BLaER1 (cell line): ENCODE data around the gene RIPOR2.

Experiments
- H3K27ac ChIP-seq: shearing (Covaris generic); formaldehyde crosslinking; 2 replicates; pipeline ENCODE4 v1.8.1; 2022
- H3K27me3 ChIP-seq: shearing (Covaris generic); formaldehyde crosslinking; 2 replicates; pipeline ENCODE4 v1.8.1; 2022
- H3K36me3 ChIP-seq: shearing (Covaris generic); formaldehyde crosslinking; 2 replicates; pipeline ENCODE4 v1.8.1; 2022
- H3K4me1 ChIP-seq: shearing (Covaris generic); formaldehyde crosslinking; 2 replicates; pipeline ENCODE4 v1.8.1; 2022
- H3K4me2 ChIP-seq: shearing (Covaris generic); formaldehyde crosslinking; 2 replicates; pipeline ENCODE4 v1.8.1; 2022
- H3K4me3 ChIP-seq: shearing (Covaris generic); formaldehyde crosslinking; 2 replicates; pipeline ENCODE4 v1.8.1; 2022
- H3K9ac ChIP-seq: shearing (Covaris generic); formaldehyde crosslinking; 2 replicates; pipeline ENCODE4 v1.8.1; 2022
- H3K9me3 ChIP-seq: shearing (Covaris generic); formaldehyde crosslinking; 2 replicates; pipeline ENCODE4 v1.8.1; 2022
- H4K20me1 ChIP-seq: shearing (Covaris generic); formaldehyde crosslinking; 2 replicates; pipeline ENCODE4 v1.8.1; 2022
- Cebpa-rat ChIP-seq: shearing (Covaris generic); IDR thresholded peaks from 2 replicates; pipeline ENCODE4 v1.8.1; 2022

Gene RIPOR2, protein sequence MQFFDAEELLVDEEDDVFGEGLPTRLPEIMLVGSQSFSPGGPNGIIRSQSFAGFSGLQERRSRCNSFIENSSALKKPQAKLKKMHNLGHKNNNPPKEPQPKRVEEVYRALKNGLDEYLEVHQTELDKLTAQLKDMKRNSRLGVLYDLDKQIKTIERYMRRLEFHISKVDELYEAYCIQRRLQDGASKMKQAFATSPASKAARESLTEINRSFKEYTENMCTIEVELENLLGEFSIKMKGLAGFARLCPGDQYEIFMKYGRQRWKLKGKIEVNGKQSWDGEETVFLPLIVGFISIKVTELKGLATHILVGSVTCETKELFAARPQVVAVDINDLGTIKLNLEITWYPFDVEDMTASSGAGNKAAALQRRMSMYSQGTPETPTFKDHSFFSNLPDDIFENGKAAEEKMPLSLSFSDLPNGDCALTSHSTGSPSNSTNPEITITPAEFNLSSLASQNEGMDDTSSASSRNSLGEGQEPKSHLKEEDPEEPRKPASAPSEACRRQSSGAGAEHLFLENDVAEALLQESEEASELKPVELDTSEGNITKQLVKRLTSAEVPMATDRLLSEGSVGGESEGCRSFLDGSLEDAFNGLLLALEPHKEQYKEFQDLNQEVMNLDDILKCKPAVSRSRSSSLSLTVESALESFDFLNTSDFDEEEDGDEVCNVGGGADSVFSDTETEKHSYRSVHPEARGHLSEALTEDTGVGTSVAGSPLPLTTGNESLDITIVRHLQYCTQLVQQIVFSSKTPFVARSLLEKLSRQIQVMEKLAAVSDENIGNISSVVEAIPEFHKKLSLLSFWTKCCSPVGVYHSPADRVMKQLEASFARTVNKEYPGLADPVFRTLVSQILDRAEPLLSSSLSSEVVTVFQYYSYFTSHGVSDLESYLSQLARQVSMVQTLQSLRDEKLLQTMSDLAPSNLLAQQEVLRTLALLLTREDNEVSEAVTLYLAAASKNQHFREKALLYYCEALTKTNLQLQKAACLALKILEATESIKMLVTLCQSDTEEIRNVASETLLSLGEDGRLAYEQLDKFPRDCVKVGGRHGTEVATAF

DNA sequence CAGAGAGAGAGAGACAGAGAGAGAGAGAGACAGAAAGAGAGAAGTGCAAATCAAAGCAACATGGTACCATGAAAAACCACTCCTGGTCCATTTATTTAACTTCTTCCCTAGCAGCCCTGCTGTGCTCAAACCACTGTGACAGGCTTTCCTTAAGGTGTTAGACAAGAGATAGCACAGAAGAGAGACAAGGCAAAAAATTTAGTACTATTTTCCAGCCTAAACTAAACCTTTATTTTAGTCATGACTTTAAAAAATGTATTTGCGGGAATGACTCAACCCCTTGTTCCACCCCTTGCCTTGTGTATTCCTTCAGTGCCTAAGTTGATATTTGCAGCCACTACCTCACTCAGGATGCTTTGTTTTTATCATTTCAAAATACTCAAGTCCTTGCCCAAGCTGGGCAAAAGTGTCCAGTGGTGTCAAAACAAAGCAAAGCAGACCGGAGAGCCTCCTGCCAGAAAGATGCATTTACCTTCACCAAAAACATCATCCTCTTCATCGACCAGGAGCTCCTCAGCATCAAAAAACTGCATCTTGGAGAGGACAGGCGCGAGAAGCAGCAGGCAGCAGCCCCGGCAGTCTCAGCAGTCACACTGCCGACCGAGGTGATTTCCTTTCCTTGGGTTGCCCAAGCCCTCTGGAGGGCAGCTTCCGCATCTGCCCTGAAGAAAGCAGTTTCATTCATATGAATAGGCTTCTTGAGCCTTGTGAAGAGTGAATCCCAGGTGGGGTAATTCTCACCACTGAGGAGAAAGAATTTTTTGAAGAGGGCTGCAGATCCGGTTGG, at the start of gene RIPOR2:
RIPOR2 (minus strand) TSS at position 595 of the 787 bp plus-strand sequence; CDS start at position 533, 62 bp downstream.
- Histone ChIP-seq H3K36me3 (no peaks in the 10 kb centered on the region), H4K20me1 (no peaks in the 10 kb centered on the region), H3K4me3 (no peak within 1 kb of the TSS), H3K4me2 (peak within 1 kb of the TSS; percentile 70), H3K27me3 (no peaks in the 10 kb centered on the region), H3K4me1 (peaks cover 70% of the 10 kb centered on the region), H3K9ac (peak within 1 kb of the TSS; percentile 11; the same call in 1 of the 2 replicates), H3K27ac (peak within 1 kb of the TSS; percentile 47; the same call in 1 of the 2 replicates), H3K9me3 (no peaks in the 10 kb centered on the region)
- peak; percentile 43 for TF ChIP-seq Cebpa-rat

DNA sequence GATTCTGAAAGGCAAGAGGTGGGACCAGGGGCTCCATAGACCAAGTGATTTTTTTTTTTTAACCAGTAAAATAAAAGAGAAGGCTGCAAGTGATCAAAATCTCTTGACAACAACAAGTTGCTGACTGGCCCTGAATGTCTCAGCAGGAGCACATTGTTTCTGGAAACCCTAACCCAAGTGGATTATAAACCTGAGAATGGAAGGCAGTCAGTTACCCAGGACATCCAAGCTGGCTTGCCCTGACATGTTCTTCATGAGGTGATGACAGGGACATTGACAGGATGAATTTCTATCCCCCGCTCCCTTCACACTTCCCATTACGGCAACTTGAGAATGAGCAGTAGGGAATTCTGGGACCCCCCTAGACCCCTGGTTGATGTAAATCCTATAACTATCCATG, 49.6 kb upstream of the RIPOR2 start:
- no peaks in the 10 kb centered on the region for H3K4me1 ChIP-seq
- H4K20me1 ChIP-seq: no peaks in the 10 kb centered on the region
- no peaks in the 10 kb centered on the region; the same call in 1 of the 2 replicates for H3K36me3 ChIP-seq
- no peak overlapping the region for H3K9ac ChIP-seq
- no peak overlapping the region for H3K4me2 ChIP-seq
- H3K27me3 ChIP-seq: no peaks in the 10 kb centered on the region
- peaks cover 7% of the 10 kb centered on the region for H3K9me3 ChIP-seq
- H3K4me3 ChIP-seq: no peak overlapping the region
- H3K27ac ChIP-seq: no peak overlapping the region
- TF ChIP-seq Cebpa-rat: no peak

DNA sequence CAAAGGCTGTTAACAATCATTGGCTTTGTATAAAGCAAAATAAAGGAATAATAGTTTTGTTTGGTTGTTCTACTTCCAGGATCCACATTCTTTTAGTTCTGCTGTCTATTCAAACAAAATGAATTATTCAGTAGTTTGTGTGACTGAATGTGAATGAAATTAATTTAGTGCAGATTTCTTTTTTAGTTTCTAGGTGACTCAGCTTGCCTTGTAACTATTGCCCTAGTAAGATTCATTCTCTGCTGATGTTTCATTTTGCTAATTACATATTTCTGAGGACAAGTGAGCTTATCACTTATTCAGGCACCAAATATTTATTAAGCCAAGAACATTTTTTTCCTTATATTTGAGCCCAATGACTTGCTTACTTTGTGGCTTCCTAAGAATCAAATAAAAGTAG, 46.5 kb upstream of the RIPOR2 start:
- Histone ChIP-seq H4K20me1 (no peaks in the 10 kb centered on the region), H3K9ac (no peak overlapping the region), H3K4me3 (no peak overlapping the region), H3K36me3 (no peaks in the 10 kb centered on the region; the same call in 1 of the 2 replicates), H3K27me3 (no peaks in the 10 kb centered on the region), H3K27ac (no peak overlapping the region), H3K9me3 (peaks cover 3% of the 10 kb centered on the region), H3K4me1 (no peaks in the 10 kb centered on the region), H3K4me2 (no peak overlapping the region)
- no peak for TF ChIP-seq Cebpa-rat

DNA sequence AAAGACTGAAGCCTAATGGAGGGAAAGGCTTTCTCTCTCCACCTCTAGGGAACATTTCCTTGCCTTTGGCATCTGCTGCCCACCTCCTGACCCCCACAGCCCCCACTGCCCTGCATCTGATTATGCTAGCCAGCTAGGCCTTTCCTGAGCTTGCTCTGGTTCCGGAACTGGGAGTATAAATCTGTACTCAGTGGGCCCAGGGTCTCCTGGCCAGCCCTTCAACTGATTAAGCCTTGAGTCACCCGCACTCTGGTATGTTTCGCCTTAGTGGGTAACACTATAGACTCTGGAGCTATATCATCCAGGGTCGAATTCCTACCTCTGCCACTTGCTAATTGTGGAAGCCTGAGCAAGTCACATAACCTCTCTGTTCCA, 45.6 kb upstream of the RIPOR2 start:
- Histone ChIP-seq H3K4me3 (no peak overlapping the region), H3K36me3 (no peaks in the 10 kb centered on the region), H4K20me1 (no peaks in the 10 kb centered on the region), H3K27ac (no peak overlapping the region), H3K9me3 (no peaks in the 10 kb centered on the region), H3K4me1 (no peaks in the 10 kb centered on the region), H3K27me3 (no peaks in the 10 kb centered on the region), H3K4me2 (no peak overlapping the region), H3K9ac (no peak overlapping the region)
- TF ChIP-seq Cebpa-rat: no peak

DNA sequence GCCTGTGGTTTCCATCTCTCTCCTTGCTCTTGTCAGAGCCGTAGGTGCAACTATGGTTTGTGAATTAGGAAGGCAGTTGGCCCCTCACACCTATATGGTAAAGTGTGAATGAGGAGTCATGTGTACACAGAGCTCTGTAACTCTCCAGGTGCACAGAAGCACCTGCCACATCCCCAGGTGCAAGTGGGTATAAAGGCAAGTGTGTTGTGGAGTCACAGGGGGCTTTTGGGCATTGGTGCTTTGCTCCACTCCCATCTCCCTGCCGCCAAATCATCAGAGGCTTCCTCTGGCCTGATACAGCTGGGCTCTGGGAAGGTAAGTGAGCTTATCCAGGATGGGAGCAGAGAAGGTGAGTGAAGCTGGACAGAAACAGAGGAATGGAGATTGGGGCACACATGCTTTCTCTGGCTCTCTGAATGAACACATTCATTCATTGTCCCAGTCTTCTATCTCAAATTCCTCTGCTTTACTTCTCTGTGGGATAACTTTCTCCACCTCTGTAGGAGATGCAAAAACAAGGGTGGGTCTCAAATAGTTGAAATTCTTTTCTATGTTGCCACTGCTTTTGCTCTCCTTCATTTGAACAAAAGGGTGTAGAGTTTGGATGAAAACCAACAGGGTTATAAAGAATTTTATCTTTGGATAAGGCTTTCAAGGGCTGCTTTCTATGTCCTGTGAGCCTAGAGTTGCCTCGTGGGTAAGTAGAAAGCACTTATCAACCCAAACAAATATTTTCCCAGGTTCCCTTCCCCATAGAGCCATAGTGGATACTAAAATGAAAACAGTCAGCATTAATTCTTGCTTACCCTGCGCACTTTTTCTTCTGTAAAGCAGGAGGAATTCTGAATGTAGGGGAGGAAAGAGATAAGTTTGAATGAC, 45.0 kb upstream of the RIPOR2 start:
- Histone ChIP-seq H3K4me1 (no peaks in the 10 kb centered on the region), H4K20me1 (no peaks in the 10 kb centered on the region), H3K9me3 (no peaks in the 10 kb centered on the region), H3K4me2 (no peak overlapping the region), H3K36me3 (no peaks in the 10 kb centered on the region), H3K4me3 (no peak overlapping the region), H3K9ac (no peak overlapping the region), H3K27me3 (no peaks in the 10 kb centered on the region), H3K27ac (no peak overlapping the region)
- TF ChIP-seq Cebpa-rat: no peak

DNA sequence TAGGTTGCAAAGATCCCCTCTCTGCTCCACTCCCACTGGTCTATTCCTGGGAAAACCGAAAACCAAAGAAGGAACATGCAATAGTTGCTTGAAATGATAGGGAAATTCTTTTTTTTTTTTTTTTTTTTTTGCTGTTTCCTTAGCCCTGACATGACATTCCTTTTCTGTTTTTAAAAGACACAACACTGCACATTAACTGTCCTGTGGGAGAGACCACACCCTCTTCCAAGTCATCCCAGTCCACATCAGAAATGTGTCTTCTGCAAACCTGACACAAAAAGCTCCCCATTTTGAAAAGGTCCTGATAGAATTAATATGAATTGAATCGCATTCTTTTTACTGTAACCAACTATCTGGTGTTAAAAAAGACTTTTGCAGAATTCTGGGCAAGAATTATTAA, 43.4 kb upstream of the RIPOR2 start:
- H3K4me3 ChIP-seq: no peak overlapping the region
- H3K9me3 ChIP-seq: no peaks in the 10 kb centered on the region
- H3K9ac ChIP-seq: no peak overlapping the region
- H4K20me1 ChIP-seq: no peaks in the 10 kb centered on the region
- TF ChIP-seq Cebpa-rat: no peak
- H3K4me2 ChIP-seq: no peak overlapping the region
- peaks cover 6% of the 10 kb centered on the region; the same call in 1 of the 2 replicates for H3K4me1 ChIP-seq
- no peaks in the 10 kb centered on the region for H3K36me3 ChIP-seq
- H3K27ac ChIP-seq: no peak overlapping the region
- no peaks in the 10 kb centered on the region for H3K27me3 ChIP-seq

DNA sequence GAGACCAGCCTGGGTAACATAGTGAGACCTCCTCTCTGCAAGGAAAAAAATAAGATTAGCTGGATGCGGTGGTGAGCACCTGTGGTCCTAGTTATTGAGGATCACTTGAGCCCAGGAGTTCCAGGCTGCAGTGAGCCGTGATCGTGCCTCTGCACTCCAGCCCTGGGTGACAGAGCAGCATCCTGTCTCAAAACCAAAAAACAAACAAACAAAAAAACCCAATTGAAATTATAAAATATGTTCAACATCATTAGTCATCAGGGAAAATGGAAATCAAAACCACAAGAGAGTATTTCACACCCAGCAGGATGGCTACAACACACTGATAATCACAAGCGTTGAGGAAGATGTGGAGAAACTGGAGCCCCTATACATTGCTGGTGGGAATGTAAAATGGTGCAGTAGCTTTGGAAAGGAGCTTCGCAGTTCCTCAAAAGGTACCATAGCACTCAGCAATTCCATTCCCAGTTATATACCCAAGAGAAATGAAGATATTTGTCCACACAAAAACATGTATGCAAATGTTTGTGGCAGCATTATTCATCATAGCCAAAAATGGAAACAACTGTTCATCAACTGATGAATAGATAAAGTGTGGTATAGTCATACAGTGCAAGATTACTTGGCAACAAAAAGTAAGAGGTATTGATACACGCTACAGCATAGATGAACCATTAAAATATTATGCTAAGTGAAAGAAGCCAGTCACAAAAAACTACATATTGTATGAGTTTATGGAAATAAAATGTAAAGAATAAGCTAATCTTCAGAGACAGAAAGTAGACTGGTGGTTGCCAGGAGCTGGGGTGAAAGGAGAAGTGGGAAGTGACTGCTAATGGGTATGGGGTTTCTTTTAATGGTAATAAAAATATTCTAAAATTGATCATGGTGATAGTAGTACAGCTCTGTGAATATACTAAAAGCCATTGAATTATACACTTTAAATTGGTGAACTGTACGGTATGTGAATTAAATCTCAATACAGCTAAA, 38.7 kb upstream of the RIPOR2 start:
- no peak for TF ChIP-seq Cebpa-rat
- Histone ChIP-seq H3K27ac (no peak overlapping the region), H3K36me3 (no peaks in the 10 kb centered on the region), H3K27me3 (no peaks in the 10 kb centered on the region), H4K20me1 (no peaks in the 10 kb centered on the region), H3K4me2 (no peak overlapping the region), H3K4me1 (peaks cover 6% of the 10 kb centered on the region; the same call in 1 of the 2 replicates), H3K4me3 (no peak overlapping the region), H3K9me3 (no peaks in the 10 kb centered on the region), H3K9ac (no peak overlapping the region)
